Measurements from ENCODE around the gene MLPH. TPM values are rescaled to one million over a fixed set of nuclear protein-coding genes. Genes with fewer than 3 reads are reported as not detected.

MLPH gene
- total RNA-seq, 2 donors from 2014 or later: 0.75 to 1.0 TPM

DNA sequence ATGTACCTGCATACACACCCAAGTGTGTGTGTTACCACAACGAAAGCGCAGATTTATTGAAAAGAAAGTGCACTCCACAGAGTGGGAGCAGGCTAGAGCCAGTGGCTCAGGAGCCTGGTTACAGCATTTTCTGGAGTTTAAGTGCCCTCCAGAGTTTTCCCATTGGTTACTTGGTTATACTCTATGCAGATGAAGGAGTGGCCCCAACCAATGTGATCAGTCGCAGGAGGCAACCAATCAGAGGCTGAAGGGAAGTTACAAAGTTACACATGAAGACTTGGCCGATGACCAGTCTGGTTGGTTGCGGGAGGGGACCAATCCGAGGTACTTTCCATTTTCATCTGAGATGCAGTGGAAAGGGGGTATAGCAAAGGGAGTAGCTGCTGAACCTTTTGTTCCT is 65.9 kb downstream of the MLPH start:
- Mint-ChIP-seq H3K27me3 (ENCODE audit: insufficient read depth) (no peaks in the 10 kb centered on the region), H3K4me3 (no peak overlapping the region), H3K9me3 (peaks cover 20% of the 10 kb centered on the region), H3K27ac (no peak overlapping the region), H3K4me1 (peaks cover under 1% of the 10 kb centered on the region), H3K36me3 (ENCODE audit: low read depth) (peaks cover 5% of the 10 kb centered on the region)
- Histone ChIP-seq H3K9me3 (ENCODE audit: control insufficient read depth, low read length) (peaks cover 13% of the 10 kb centered on the region), H3K4me1 (ENCODE audit: control insufficient read depth, insufficient read depth, low read length) (peaks cover 4% of the 10 kb centered on the region), H3K27me3 (ENCODE audit: control insufficient read depth, insufficient read depth, low read length, poor library complexity, severe bottlenecking) (no peaks in the 10 kb centered on the region), H3K4me3 (ENCODE audit: low read length) (no peak overlapping the region), H3K27ac (ENCODE audit: low read depth, low read length) (no peak overlapping the region), H3K36me3 (ENCODE audit: control insufficient read depth, insufficient read depth, low read length) (no peaks in the 10 kb centered on the region), H3K9ac (ENCODE audit: extremely low read depth, low read length, poor library complexity, severe bottlenecking) (no peak overlapping the region)
- WGBS, 2 experiments (ENCODE audit: insufficient coverage in 1 of 2, insufficient read length in 1 of 2): 67 to 87% methylated on average over 3 to 6 of the region's 6 CpGs
- TF ChIP-seq, protein P1, sequence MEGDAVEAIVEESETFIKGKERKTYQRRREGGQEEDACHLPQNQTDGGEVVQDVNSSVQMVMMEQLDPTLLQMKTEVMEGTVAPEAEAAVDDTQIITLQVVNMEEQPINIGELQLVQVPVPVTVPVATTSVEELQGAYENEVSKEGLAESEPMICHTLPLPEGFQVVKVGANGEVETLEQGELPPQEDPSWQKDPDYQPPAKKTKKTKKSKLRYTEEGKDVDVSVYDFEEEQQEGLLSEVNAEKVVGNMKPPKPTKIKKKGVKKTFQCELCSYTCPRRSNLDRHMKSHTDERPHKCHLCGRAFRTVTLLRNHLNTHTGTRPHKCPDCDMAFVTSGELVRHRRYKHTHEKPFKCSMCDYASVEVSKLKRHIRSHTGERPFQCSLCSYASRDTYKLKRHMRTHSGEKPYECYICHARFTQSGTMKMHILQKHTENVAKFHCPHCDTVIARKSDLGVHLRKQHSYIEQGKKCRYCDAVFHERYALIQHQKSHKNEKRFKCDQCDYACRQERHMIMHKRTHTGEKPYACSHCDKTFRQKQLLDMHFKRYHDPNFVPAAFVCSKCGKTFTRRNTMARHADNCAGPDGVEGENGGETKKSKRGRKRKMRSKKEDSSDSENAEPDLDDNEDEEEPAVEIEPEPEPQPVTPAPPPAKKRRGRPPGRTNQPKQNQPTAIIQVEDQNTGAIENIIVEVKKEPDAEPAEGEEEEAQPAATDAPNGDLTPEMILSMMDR (conservative IDR thresholded peaks at IDR 0.05): no peak
- DNase-seq: no peak

DNA sequence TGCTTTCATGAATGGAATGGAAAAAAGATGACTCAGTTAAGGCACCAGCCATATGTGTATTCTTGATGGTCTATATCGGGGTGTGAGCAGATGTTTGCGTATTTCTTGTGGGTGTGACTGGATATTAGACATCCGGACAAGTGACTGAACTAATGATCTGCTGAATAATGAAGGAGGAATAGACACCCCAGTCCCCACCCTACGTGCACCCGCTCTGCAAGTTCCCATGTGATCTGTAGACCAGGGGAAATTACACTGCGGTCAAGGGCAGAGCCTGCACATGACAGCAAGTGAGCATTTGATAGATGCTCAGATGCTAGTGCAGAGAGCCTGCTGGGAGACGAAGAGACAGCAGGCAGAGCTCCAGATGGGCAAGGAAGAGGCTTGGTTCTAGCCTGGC is 66.9 kb downstream of the MLPH start:
- no peak overlapping the region for H3K27ac Mint-ChIP-seq
- peaks cover 5% of the 10 kb centered on the region for H3K36me3 Mint-ChIP-seq (ENCODE audit: low read depth)
- H3K4me3 Mint-ChIP-seq: no peak overlapping the region
- Histone ChIP-seq H3K4me3 (ENCODE audit: low read length) (no peak overlapping the region), H3K27ac (ENCODE audit: low read depth, low read length) (no peak overlapping the region), H3K27me3 (ENCODE audit: control insufficient read depth, insufficient read depth, low read length, poor library complexity, severe bottlenecking) (no peaks in the 10 kb centered on the region), H3K36me3 (ENCODE audit: control insufficient read depth, insufficient read depth, low read length) (no peaks in the 10 kb centered on the region), H3K9ac (ENCODE audit: extremely low read depth, low read length, poor library complexity, severe bottlenecking) (no peak overlapping the region), H3K9me3 (ENCODE audit: control insufficient read depth, low read length) (peaks cover 13% of the 10 kb centered on the region), H3K4me1 (ENCODE audit: control insufficient read depth, insufficient read depth, low read length) (no peaks in the 10 kb centered on the region)
- peaks cover 20% of the 10 kb centered on the region for H3K9me3 Mint-ChIP-seq
- TF ChIP-seq, protein P1 (conservative IDR thresholded peaks at IDR 0.05): no peak
- no peaks in the 10 kb centered on the region for H3K4me1 Mint-ChIP-seq
- no peaks in the 10 kb centered on the region for H3K27me3 Mint-ChIP-seq (ENCODE audit: insufficient read depth)
- DNase-seq: no peak
- WGBS, 2 experiments (ENCODE audit: insufficient coverage in 1 of 2, insufficient read length in 1 of 2): 86 to 87% methylated on average over 5 to 7 of the region's 7 CpGs

DNA sequence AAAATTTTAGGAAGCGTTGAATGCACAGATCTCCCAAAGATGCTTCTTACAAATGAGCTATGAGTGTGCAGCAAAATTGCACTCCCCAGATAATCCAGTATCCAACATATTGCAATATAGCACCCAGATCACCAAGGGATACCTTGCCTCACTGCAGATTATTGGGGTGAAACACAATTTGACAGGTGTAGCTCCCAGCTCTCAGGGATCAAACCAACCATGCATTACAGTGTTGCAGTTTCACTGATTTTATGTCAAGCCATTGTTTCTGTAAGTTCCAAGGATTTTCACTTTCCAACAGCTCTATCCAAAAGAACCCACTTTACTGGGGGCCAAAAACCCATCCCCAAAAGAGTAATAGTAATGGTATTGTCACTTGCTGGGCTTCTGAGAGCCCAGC is 68.5 kb downstream of the MLPH start:
- no peaks in the 10 kb centered on the region for H3K27me3 ChIP-seq (ENCODE audit: control insufficient read depth, insufficient read depth, low read length, poor library complexity, severe bottlenecking)
- WGBS, 2 experiments (ENCODE audit: insufficient coverage in 1 of 2, insufficient read length in 1 of 2): 100% methylated on average over 1 of the region's 1 CpG
- Mint-ChIP-seq H3K4me1 (no peaks in the 10 kb centered on the region), H3K4me3 (no peak overlapping the region), H3K27me3 (ENCODE audit: insufficient read depth) (peaks cover 4% of the 10 kb centered on the region), H3K36me3 (ENCODE audit: low read depth) (peaks cover 5% of the 10 kb centered on the region), H3K27ac (no peak overlapping the region), H3K9me3 (peaks cover 20% of the 10 kb centered on the region)
- H3K9ac ChIP-seq (ENCODE audit: extremely low read depth, low read length, poor library complexity, severe bottlenecking): no peak overlapping the region
- DNase-seq: no peak
- H3K36me3 ChIP-seq (ENCODE audit: control insufficient read depth, insufficient read depth, low read length): no peaks in the 10 kb centered on the region
- TF ChIP-seq, protein P1 (conservative IDR thresholded peaks at IDR 0.05): no peak
- H3K9me3 ChIP-seq (ENCODE audit: control insufficient read depth, low read length): peaks cover 13% of the 10 kb centered on the region
- no peaks in the 10 kb centered on the region for H3K4me1 ChIP-seq (ENCODE audit: control insufficient read depth, insufficient read depth, low read length)
- H3K4me3 ChIP-seq (ENCODE audit: low read length): no peak overlapping the region
- H3K27ac ChIP-seq (ENCODE audit: low read depth, low read length): no peak overlapping the region

Data from endodermal cell (in vitro differentiated cells).